Muscle of back (tissue), 11 donors: ENCODE data around the gene DMRTB1. TPM values are rescaled to one million over a fixed set of nuclear protein-coding genes. Genes with fewer than 3 reads are reported as not detected.
A peak's percentile ranks its signal among the peaks of the same experiment; 100 is the strongest.

Experiments used
- DNase-seq, 3 donors: peaks; one replicate each; pipeline versions ENCODE4 v3.0.0 to v3.0.0-alpha.2; 2013
- polyA plus RNA-seq, 10 donors: library from polyadenylated mRNA; unstranded; fragments of 120-200 nt; gene quantifications; one replicate each; pipeline ENCODE4 v1.2.1, GENCODE V29; 2013; ENCODE audit not compliant: insufficient read length in 10 of 10

The DMRTB1 gene
- polyA plus RNA-seq, 10 donors, result 0.11 to 0.26 TPM; not detected in 8

- peak; percentile 64 to 90 (median 86) for DNase-seq
Observed at GRCh38 chr1:53485478-53486394, 26.5 kb downstream of the DMRTB1 start.

- no peak for DNase-seq
Observed at GRCh38 chr1:53486395-53487026, 27.3 kb downstream of the DMRTB1 start.

- DNase-seq, result no peak
Observed at GRCh38 chr1:53490351-53490750, 31.2 kb downstream of the DMRTB1 start.

GRCh38 chr1:53495633-53496345 lies 36.6 kb downstream of the DMRTB1 start:
- DNase-seq, result no peak

GRCh38 chr1:53498555-53499131 lies 39.4 kb downstream of the DMRTB1 start:
- no peak for DNase-seq

GRCh38 chr1:53499257-53500203 lies 40.3 kb downstream of the DMRTB1 start:
- no peak for DNase-seq

GRCh38 chr1:53500204-53501064 lies 41.2 kb downstream of the DMRTB1 start:
- DNase-seq, result no peak

- no peak for DNase-seq
Observed at GRCh38 chr1:53501065-53502005, 42.1 kb downstream of the DMRTB1 start.

- DNase-seq, result no peak
Observed at GRCh38 chr1:53502641-53503432, 43.6 kb downstream of the DMRTB1 start.

- DNase-seq, result no peak
Observed at GRCh38 chr1:53503433-53504217, 44.4 kb downstream of the DMRTB1 start.

GRCh38 chr1:53504901-53505300 lies 45.7 kb downstream of the DMRTB1 start:
- DNase-seq, result no peak

- DNase-seq, result no peak
Observed at GRCh38 chr1:53505401-53505800, 46.2 kb downstream of the DMRTB1 start.

GRCh38 chr1:53505891-53506290 lies 46.7 kb downstream of the DMRTB1 start:
- DNase-seq, result no peak

GRCh38 chr1:53506355-53507050 lies 47.3 kb downstream of the DMRTB1 start:
- DNase-seq, result no peak

- DNase-seq, result no peak
Observed at GRCh38 chr1:53507116-53507820, 48.1 kb downstream of the DMRTB1 start.
